DND-41 (cell line): ENCODE results near the gene GLT6D1.

ENCODE experiments used
- CTCF ChIP-seq: IDR thresholded peaks from 2 replicates; pipeline ENCODE4 v1.5.1; 2012; ENCODE audit warnings: borderline replicate concordance, low read length, moderate library complexity, mild to moderate bottlenecking; ENCODE audit not compliant: poor library complexity, severe bottlenecking; ENCODE audit errors: extremely low read depth
- EZH2 ChIP-seq: IDR thresholded peaks from 3 replicates; pipeline ENCODE4 v1.6.1; 2012; ENCODE audit warnings: borderline replicate concordance, low read depth, mild to moderate bottlenecking, moderate library complexity, low read length, inconsistent platforms; ENCODE audit not compliant: severe bottlenecking

DNA sequence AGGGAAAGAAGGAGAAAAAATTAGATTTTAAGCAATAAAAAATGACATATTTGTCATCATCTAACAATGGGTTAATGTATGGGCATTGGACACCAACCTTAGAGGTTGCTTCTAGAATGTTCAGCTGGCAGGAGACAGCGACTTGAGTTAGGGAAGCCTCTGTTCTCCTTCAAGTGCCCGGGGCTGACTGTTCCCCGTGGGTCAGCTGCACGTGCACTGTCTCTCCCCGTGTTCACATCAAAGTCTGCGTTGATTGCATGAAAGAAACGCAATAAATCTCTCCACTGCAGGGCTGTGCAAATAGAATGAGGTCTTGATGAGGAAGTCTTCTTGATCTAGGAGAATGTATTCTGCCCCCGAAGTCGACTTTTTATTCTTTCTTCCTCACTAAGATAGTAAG, at the start of gene GLT6D1:
- TF ChIP-seq CTCF = no peak
- no peak for TF ChIP-seq EZH2
